ENCODE measurements around the gene EIF4A3. TPM values are rescaled to one million over a fixed set of nuclear protein-coding genes. Genes with fewer than 3 reads are reported as not detected.

Gene EIF4A3
- total and polyA plus RNA-seq, 5 experiments from 2014 or later = 53.0 to 88.6 (median 58.2) TPM

- POLR2A ChIA-PET = interaction anchor here (0.7 to 2.0 kb wide), 6 partner anchors 11 to 118 kb away, joined by 3 to 14 read pairs (median 3); partner anchors contain the start of genes GAA and RNF213
- DNase-seq (no peak), ATAC-seq (no peak)
- no peaks in the 10 kb centered on the region for H3K27me3 Mint-ChIP-seq
- H3K9me3 Mint-ChIP-seq = no peaks in the 10 kb centered on the region
- peak overlapping the region; percentile 80 to 97 (median 91) for H3K4me3 Mint-ChIP-seq
- peaks cover 0 to 44% (median 3%) of the 10 kb centered on the region in 3 donors for H3K36me3 Mint-ChIP-seq
- H3K27ac Mint-ChIP-seq = peak overlapping the region; percentile 66 to 97 (median 86)
- peaks cover 13 to 50% (median 33%) of the 10 kb centered on the region in 4 donors for H3K4me1 Mint-ChIP-seq
These were observed 1.6 kb downstream of the EIF4A3 start for GRCh38 chr17:80145076-80146075.

DNA sequence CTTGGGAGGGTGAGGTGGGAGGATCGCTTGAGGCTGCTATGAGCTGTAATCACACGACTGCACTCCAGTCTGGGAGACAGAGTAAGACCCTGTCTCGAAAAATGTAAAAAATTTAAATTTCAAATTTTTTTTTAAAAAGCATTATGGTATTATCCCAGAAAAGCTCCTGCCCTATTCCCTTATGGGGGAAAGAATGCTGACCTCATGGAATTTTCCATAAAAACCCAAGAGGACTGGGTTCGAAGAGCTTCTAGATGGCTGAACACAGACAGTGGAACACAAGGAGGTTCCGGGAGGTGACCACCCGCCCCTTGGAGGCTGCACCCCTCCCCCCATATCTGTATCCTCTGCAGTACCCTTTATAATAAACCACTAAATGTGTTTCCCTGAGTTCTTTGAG is 4.0 kb downstream of the EIF4A3 start:
- Mint-ChIP-seq H3K27ac (no peak overlapping the region), H3K36me3 (peaks cover 0 to 69% (median 18%) of the 10 kb centered on the region in 3 donors), H3K4me3 (no peak overlapping the region), H3K27me3 (no peaks in the 10 kb centered on the region), H3K9me3 (no peaks in the 10 kb centered on the region), H3K4me1 (peaks cover 11 to 33% (median 28%) of the 10 kb centered on the region in 4 donors)
- DNase-seq (no peak), ATAC-seq (no peak)
- POLR2A ChIA-PET = interaction anchor here (0.5 kb wide), 1 partner anchor 1076 kb away, joined by 3 read pairs; no protein-coding TSS in a partner anchor

DNA sequence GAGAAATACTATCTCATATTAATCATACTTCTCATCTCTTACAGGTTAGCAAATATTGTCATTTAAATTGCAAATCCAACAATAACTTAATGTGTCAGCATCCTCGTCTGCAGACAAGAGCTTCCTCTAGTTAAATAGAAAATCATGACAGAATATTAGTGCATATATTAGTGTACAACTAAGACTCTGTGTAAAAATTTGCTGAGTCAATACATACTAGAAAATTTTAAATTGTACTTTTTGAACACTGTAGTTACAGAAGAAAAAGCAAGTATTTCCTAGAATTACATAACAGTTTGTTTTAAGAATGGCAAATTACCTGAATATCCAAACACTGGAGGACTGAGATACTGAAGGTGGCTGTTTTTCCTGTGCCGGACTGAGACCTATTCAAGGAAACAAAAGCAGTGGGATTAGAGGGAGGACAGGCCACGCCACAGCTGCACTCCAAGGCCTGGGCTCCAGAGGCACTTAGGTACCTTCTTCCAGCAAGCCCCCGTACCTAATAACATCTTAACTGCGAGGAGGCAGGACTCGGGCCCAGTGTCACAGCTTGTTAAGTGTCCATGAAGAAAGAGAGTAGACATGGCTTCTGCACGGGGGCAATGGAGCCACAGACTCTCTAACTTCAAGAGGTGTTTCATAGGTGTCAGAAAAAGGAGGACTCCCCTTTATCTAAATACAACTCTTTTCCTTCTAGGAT is 5.3 kb downstream of the EIF4A3 start:
- H3K4me1 Mint-ChIP-seq = peaks cover 8 to 28% (median 20%) of the 10 kb centered on the region in 4 donors
- H3K4me3 Mint-ChIP-seq = no peak overlapping the region
- H3K27me3 Mint-ChIP-seq = no peaks in the 10 kb centered on the region
- H3K9me3 Mint-ChIP-seq = no peaks in the 10 kb centered on the region
- POLR2A ChIA-PET = no interaction called here
- DNase-seq = no peak
- peaks cover 0 to 82% (median 29%) of the 10 kb centered on the region in 3 donors for H3K36me3 Mint-ChIP-seq
- no peak for ATAC-seq
- H3K27ac Mint-ChIP-seq = peak overlapping the region in 1 of 10 donors; percentile 18

DNA sequence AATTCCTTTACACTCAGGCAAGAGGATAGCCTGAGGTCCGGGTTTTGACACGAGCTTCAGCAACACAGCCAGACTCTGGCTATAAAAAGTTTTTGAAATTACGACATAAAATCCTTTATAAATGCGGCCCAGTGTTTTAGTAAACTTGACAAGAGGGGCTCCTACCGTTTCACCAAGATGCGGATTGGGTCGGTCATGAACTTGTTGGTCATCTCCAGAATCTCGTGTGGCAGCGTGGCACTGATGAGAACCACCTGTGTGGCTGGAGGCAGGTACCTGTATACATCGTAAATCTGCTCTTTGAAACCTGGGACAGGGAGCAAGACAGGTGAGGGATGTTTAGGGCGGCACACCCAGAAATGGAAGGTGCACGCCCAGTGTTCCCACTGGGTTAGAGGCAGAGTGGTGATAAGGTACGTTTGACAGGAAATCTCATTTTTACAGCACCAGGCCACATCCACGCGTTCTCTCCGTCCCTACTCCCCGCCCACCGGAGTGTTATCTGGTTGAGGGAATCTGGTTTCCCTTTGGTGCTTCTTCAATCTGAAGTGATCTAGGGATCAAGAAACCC is 8.0 kb downstream of the EIF4A3 start:
- peaks cover 0 to 96% (median 38%) of the 10 kb centered on the region in 3 donors for H3K36me3 Mint-ChIP-seq
- DNase-seq (no peak), ATAC-seq (no peak)
- POLR2A ChIA-PET = no interaction called here
- H3K4me3 Mint-ChIP-seq = no peak overlapping the region
- peaks cover 0 to 6% (median under 1%) of the 10 kb centered on the region in 4 donors for H3K4me1 Mint-ChIP-seq
- H3K9me3 Mint-ChIP-seq = no peaks in the 10 kb centered on the region
- no peak overlapping the region for H3K27ac Mint-ChIP-seq
- H3K27me3 Mint-ChIP-seq = no peaks in the 10 kb centered on the region

GRCh38 chr17:80137131-80137530 is 9.8 kb downstream of the EIF4A3 start:
- POLR2A ChIA-PET = no interaction called here
- no peaks in the 10 kb centered on the region for H3K4me1 Mint-ChIP-seq
- H3K36me3 Mint-ChIP-seq = peaks cover 0 to 95% (median 35%) of the 10 kb centered on the region in 3 donors
- H3K9me3 Mint-ChIP-seq = no peaks in the 10 kb centered on the region
- H3K27ac Mint-ChIP-seq = peak overlapping the region in 2 of 10 donors; percentile 33 to 81
- no peak overlapping the region for H3K4me3 Mint-ChIP-seq
- no peak for DNase-seq
- ATAC-seq = no peak
- H3K27me3 Mint-ChIP-seq = no peaks in the 10 kb centered on the region

DNA sequence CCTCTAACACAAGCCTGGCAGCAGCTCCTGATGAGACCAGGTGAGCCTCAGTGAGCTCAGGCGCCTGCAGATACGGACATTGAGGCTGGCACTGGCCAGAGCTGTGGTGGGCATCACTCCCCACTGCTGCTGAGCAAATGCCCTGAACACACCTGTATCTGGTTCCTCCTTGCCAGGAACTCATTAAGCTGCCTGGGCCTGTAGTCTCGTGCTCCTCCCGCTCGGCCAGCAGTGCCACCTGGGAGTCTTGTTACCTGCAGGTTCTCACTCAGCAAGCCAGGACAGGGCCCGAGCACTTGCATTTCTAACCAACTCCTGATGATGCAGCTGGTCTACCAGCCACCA is 13.3 kb downstream of the EIF4A3 start:
- peaks cover 0 to 60% (median 24%) of the 10 kb centered on the region in 3 donors for H3K36me3 Mint-ChIP-seq
- DNase-seq (no peak), ATAC-seq (no peak)
- peaks cover 0 to 1% (median 0%) of the 10 kb centered on the region in 4 donors for H3K4me1 Mint-ChIP-seq
- H3K9me3 Mint-ChIP-seq = no peaks in the 10 kb centered on the region
- H3K4me3 Mint-ChIP-seq = no peak overlapping the region
- H3K27me3 Mint-ChIP-seq = peaks cover 1 to 9% (median 6%) of the 10 kb centered on the region in 5 donors
- H3K27ac Mint-ChIP-seq = peak overlapping the region in 2 of 10 donors; percentile 67 to 82
- POLR2A ChIA-PET = interaction anchor here (1.0 kb wide), 1 partner anchor 13 kb away, joined by 3 read pairs; no protein-coding TSS in a partner anchor

DNA sequence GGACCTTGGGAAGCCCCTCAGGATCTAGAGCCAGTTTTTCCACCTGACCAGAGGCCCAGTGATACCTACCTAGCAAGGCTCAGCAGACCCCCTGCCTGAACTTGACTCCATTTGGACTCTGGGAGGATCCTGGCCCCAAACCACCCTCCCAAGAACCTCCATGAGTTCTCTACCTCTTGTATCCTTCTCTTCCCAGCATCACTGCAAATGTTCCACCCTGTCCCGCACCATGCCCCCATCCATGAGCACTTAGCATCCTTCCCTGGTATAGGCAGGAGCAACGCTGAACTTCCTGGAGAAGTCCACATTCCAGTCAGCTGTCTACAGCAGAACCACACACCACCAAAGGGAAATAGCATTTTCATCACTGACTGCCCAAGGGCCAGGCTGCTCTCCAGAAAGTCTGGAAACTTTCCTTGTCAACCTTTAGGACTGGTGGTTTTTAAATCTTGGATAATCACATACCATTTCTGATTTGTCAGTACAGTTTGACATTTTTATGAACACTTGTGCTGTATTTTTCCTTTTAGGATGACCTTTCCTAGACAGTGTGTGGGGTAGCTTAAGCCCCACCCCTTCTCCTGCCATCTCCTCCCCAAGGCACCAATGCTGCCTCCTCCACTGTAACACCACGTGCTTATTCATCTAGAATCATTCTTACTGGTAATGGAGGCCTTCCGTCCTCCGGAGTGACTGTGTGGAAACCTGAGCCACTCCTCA is 13.9 kb downstream of the EIF4A3 start:
- Mint-ChIP-seq H3K27ac (peak overlapping the region in 4 of 10 donors; percentile 44 to 82 (median 66)), H3K27me3 (peaks cover 4 to 15% (median 6%) of the 10 kb centered on the region in 5 donors), H3K36me3 (peaks cover 0 to 54% (median 21%) of the 10 kb centered on the region in 3 donors), H3K4me1 (peaks cover 0 to 1% (median 0%) of the 10 kb centered on the region in 4 donors), H3K4me3 (no peak overlapping the region), H3K9me3 (no peaks in the 10 kb centered on the region)
- DNase-seq (no peak), ATAC-seq (peak in 1 of 2 donors; percentile 25)
- POLR2A ChIA-PET = no interaction called here

GRCh38 chr17:80130992-80131391 is 15.9 kb downstream of the EIF4A3 start:
- H3K9me3 Mint-ChIP-seq = no peaks in the 10 kb centered on the region
- peaks cover 0 to 1% (median 0%) of the 10 kb centered on the region in 4 donors for H3K4me1 Mint-ChIP-seq
- ATAC-seq = no peak
- POLR2A ChIA-PET = no interaction called here
- no peak overlapping the region for H3K27ac Mint-ChIP-seq
- H3K4me3 Mint-ChIP-seq = no peak overlapping the region
- H3K36me3 Mint-ChIP-seq = peaks cover 0 to 34% (median 9%) of the 10 kb centered on the region in 3 donors
- DNase-seq = no peak
- peaks cover 9 to 30% (median 13%) of the 10 kb centered on the region in 5 donors for H3K27me3 Mint-ChIP-seq

DNA sequence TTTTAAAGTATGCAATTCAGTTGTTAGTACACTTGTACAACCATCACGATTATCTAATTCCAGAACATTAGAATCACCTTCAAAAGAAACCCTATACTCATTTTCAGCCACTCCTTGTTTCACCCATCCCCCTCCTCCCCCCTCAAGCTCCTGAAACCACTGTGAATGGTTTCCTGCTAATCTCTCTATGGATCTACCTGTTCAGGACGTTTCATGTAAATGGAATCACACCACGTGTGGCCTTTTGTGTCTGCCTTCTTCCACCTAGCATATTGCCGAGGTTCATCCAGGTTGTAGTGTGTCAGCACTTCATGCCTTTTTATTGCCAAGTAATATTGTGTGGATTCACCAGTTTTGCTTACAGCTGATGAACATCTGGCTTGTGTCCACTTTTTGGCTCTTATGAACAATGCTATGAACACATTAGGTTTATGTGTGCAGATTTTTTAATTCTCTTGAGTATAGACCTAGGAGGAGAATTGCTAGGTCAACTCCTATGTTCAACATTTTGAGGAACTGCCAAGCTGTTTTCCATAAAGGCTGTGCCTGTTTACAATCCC is 17.8 kb downstream of the EIF4A3 start:
- Mint-ChIP-seq H3K36me3 (peaks cover 0 to 16% (median 0%) of the 10 kb centered on the region in 3 donors), H3K4me3 (no peak overlapping the region), H3K27ac (no peak overlapping the region), H3K4me1 (peaks cover 0 to 1% (median 0%) of the 10 kb centered on the region in 4 donors), H3K9me3 (no peaks in the 10 kb centered on the region), H3K27me3 (peaks cover 13 to 31% (median 18%) of the 10 kb centered on the region in 5 donors)
- POLR2A ChIA-PET = no interaction called here
- DNase-seq (no peak), ATAC-seq (no peak)

DNA sequence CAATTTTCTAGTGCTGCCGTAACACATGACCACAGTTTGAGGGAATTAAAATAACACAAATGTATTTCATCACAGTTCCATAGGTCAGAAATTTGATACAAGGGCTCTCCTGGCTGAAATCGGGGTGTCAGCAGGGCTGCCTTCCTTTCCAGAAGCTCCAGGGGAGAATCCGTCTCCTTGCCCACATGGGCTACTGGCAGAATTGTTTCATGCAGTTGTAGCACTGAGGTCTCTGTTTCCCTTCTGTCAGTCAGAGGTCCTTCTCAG is 20.5 kb downstream of the EIF4A3 start:
- Mint-ChIP-seq H3K27ac (no peak overlapping the region), H3K4me1 (peaks cover 0 to 1% (median 0%) of the 10 kb centered on the region in 4 donors), H3K36me3 (no peaks in the 10 kb centered on the region), H3K9me3 (no peaks in the 10 kb centered on the region), H3K4me3 (no peak overlapping the region), H3K27me3 (peaks cover 13 to 31% (median 22%) of the 10 kb centered on the region in 5 donors)
- no peak for ATAC-seq
- no peak for DNase-seq
- POLR2A ChIA-PET = no interaction called here

DNA sequence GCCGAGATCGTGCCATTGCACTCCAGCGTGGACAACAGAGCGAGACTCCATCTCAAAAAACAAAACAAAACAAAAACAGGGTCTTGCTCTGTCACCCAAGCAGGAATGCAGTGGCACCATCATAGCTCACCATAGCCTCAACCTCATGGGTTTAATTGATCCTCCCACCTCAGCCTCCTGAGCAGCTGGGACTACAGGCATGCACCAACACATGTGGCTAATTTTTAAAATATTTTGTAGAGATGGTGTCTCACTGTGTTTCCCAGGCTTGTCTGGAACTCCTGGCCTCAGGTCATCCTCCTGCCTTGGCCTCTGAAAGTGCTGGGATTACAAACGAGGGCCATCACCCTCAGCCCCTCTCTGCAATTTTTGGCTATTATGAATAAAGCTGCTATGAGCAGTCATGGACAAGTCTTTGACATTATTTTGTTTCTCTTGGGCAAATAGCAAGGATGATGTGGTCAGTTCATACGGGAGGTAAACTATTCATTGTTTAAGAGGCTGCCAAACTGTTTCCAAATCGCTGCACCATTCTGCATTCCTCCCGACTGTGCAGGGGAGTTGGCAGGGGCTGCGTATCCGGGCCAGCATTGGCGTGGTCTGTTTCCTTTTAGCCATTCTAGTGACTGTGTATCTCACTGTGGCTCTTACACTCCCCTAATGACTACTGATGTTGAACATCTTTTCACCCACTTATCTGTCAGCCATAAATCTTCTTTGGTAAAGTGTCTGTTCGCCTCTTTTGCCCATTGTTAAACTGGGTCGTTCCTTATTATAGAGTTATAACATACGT is 21.1 kb downstream of the EIF4A3 start:
- Mint-ChIP-seq H3K27ac (no peak overlapping the region), H3K4me1 (peaks cover 0 to 1% (median 0%) of the 10 kb centered on the region in 4 donors), H3K4me3 (no peak overlapping the region), H3K9me3 (no peaks in the 10 kb centered on the region), H3K27me3 (peaks cover 13 to 31% (median 22%) of the 10 kb centered on the region in 5 donors), H3K36me3 (no peaks in the 10 kb centered on the region)
- no peak for DNase-seq
- ATAC-seq = no peak
- POLR2A ChIA-PET = no interaction called here

Measured in naive thymus-derived CD8-positive, alpha-beta T cell (primary cell).